GM19372 (cell line): Measurements from ENCODE around the gene NAPB.
A peak's percentile ranks its signal among the peaks of the same experiment; 100 is the strongest.
"Not testable (repeated sequence)": the region's sequence is repeated elsewhere in the genome, so short reads cannot be mapped to it uniquely, and the experiment has no call there.

Experiments used
- ATAC-seq: cut with Tn5 transposase; IDR thresholded peaks from one replicate; pipeline ENCODE4 v1.9.1; 2021; ENCODE audit warnings: mild to moderate bottlenecking, low read depth, moderate library complexity; ENCODE audit not compliant: unreplicated experiment

NAPB gene

DNA sequence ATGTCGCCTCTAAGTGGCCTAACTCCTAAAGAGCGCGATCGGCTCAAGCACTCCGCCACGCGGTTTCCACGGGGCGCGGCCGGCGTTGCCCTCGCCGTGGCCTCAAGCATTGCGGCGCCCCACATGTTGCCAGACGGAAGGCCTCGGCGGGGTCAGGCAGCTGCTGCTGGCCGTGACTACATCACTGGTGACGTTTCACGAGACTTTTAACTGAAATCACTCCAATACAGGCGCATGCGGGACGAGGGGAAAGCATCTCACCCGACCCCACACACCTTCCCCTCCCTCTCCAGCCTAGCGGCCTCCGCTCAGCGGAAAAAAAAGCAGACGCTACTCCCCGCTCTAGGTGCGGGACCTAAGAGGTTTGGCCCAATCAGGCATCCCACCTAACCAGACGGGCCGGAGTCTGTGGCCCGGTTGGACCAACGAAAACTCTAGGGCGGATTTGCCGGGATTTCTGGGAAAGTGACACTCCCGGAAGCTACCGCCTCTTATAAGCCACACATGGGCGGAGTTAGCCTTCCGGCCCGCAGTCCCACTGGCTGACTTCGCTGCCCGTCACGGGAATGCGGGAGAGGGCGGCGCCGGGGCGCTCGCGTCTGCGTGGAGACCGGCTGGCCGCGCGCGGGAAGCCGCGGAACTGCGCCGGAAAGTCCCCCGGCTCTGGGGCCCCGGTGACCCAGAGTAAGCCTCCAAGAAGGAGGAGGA, 70.9 kb downstream of the NAPB start, which contains the start of gene NXT1:
Gene NXT1, plus strand, starts transcription at position 596 of the 708 bp plus-strand sequence. CDS start 3,251 bp downstream, outside the sequence.
- peak; percentile 84 for ATAC-seq

DNA sequence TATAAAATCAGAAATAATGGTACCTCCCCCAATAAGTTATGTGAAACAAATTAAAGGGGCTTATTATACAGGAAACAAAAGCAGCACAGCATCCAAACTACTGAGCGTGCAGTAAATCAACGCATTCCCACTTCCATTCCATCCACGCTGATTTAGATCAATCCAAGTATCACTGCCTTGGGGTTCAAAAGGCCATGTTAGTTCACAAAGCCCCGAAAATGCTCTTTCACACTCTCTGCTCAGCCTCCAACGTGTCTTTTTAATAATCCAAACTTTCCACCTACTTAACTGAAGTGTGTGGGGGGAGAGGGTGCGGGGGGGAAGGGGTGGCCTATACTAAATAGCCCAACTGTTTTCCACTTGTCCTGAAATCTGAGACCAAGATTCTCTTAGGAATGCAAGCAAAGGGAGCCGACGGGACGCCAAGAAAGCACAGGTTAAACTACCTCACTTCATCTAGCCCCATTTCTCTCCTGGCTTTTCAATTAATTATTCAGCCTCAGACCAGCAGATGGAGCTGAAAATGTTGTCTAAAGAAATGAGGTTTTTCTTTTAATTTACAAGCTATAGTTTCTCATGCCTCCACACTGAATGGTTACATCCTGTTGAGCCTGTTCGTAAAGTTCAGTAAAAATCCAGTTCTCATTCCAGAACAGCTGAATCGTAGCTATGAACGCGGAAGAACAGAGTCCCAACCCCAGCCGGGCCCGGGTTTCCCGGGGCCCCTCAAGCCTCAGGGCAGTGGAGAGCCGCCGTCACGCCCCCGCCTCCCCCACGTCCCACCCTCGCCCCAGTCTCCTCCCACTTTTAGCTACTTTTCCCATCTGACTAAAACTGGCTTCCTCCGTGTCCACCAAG, 71.7 kb downstream of the NAPB start:
- peak; percentile 41 for ATAC-seq

DNA sequence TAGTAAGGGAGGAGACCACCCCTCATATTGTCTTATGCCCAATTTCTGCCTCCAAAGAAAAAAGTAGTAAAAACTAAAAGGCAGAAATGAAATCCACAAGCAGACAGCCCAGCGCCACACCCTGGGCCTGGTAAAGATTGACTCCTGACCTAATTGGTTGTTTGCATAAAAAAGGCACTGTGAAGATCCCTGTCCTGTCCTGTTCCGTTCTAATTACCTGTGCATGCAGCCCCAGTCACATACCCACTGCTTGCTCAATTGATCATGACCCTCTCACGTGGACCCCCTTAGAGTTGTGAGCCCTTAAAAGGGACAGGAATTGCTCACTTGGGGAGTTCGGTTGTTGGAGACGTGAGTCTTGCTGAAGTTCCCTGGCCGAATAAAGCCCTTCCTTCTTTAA, 72.8 kb downstream of the NAPB start:
- not testable (repeated sequence) for ATAC-seq

DNA sequence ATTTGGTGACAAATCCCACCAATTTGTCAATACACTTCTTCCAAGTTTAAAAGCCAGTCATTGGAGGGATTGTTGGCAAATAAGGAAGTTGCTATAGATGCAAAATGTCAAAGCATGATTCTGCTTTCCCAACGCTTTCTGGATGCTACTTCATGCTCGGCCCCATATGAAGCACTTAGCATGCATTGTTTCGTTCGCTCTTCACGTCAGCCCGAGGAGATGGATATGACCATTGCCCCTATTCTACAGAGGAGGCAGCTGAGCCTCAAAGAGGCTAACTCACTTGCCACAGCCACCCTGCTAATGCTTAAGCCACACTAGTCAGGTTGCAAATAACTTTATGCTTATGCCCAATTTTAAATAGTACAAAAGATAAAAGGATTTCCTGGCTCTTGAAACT, 73.5 kb downstream of the NAPB start:
- ATAC-seq, result no peak

DNA sequence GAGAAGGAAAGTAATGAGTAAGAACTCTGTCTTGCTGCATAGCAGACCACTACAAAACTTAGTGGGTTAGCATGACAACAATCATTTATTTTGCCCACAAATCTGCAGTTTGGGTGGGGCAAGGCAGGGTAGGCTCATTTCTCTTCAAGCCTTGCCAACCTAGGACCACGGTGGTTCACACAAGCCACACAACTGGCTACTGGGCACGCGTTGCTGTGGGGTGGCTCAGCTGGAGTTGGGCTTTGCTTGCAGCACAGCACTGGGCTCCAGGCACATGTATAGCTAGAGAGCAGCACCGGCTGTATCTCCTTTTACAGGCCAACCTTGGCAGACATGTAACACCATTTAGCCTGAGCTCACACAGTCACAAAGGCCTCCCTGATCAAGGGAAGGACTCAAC, 75.3 kb downstream of the NAPB start:
- ATAC-seq, result no peak

DNA sequence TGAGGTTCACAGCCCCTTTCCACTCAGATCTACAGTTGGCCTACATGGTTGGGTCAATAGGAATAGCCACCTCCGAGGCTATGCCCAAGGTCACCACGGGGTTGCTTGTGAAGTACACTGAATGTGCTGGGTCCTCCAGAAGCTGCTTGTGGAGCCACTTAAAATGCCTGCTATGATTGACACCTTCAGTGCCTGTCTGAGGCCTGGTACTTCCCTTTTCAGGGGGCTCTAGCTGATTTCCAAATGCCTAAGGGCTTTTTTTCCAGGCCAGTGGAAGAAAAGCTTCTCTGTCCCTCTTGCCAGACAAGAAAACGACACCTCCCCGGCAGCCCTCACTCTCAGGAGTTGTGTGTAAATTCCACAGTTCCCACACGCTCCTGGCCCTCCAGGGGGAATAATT, 77.0 kb downstream of the NAPB start:
- no peak for ATAC-seq

DNA sequence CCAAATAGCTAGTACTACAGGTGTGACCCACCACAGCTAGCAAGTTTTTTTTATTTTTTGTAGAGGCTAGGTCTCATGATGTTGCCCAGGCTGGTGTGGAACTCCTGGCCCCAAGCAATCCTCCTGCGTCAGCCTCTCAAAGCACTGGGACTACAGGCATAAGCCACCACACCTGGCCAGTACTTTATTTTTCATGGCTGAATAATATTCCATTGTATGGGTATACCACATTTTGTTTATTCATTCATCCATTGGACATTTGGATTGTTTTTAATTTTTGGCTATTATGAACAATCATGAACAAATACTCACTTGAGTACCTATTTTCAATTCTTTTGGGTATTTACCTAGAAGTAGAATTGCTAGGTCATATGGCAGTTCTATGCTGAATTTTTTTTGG, 77.7 kb downstream of the NAPB start:
- no peak for ATAC-seq

DNA sequence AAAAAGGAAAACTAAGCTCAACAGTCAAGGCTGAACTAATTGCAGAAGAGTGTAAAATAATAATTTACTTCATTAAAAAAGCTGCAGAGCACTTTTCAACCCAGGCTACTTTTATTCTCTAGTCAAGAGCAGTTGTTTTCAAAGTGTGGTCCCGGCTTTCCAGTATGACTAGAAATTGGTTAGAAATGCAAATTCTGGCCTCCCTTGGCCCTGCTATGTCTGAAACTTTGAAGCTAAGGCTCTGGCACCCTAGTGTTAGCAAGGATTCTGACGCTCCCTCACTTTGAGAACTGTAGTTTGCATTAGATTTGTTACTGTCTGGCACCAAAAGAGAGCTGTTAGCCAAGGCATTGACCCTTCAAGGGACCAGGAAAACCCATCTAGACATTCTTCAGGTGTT, 80.2 kb downstream of the NAPB start:
- no peak for ATAC-seq

DNA sequence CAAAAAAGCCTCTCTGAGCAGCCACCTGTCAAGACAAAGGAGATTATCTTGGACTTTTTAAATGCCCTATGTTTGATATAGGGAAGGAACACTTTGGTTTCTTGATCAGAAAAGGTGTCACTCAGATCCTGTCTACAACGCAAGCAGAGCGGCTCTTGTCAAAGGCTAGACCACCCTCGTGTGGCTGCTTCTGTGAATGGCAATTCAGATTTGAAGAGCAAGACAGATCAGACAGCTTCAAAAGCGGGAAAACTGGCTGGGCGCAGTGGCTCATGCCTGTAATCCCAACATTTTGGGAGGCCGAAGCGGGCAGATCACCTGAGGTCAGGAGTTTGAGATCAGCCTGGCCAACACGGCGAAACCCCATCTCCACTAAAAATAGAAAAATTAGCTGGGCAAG, 80.8 kb downstream of the NAPB start:
- ATAC-seq, result peak; percentile 79

DNA sequence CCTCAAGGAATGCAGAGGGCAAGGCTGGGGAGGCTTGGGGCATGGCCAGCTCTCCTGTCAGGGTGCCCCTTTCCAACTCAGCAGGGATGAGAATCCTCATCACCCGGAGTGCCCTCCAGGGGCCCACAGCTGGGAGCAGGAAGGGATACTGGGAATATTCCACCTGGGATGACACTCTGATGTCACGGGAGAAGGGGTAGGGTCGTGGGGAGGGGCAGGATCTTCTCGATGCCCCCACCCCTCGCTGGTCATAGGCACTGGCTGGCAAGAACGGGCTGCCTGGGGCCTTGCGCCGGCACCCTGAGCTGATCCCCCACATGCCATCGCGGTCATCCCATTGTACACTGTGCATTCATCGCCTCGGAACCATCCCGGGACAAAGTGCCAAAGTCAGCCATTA, 81.3 kb downstream of the NAPB start:
- ATAC-seq, result no peak

DNA sequence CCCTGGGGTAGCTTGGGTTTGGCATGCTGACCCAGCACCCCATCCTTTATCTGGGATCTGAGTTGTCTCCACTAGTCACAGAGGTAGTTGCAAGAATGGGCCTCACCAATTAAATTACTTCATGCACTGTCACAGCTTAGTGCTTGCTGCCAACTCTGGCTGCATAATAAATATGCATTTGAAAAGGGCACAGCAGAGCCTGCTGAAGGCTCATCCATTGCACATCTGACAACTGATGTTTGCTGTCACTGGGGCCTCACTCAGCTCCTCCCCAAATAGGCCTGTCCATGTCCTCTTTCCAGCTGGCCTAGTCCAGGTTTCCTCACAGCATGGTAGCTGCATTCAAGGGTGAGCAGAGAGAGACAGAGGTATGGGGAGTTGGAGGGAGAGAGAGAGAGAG, 84.0 kb downstream of the NAPB start:
- ATAC-seq, result no peak

DNA sequence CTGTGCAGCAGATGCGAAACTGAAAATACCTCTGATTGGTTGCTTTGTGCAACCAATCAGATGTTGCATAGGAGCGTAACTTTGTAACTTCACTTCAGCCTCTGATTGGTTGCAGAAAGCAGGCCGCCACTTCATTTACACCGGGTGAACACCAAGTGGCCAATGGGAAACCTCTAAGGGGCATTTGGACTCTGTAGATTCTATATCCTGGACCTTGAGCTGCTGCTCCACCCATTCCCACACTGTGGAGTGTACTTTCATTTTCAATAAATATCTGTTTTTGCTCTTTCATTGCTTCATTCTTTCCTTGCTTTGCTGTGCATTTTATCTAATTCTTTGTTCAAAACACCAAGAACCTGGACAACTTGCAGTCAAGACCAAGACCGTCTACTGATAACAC, 84.8 kb downstream of the NAPB start:
- no peak for ATAC-seq

DNA sequence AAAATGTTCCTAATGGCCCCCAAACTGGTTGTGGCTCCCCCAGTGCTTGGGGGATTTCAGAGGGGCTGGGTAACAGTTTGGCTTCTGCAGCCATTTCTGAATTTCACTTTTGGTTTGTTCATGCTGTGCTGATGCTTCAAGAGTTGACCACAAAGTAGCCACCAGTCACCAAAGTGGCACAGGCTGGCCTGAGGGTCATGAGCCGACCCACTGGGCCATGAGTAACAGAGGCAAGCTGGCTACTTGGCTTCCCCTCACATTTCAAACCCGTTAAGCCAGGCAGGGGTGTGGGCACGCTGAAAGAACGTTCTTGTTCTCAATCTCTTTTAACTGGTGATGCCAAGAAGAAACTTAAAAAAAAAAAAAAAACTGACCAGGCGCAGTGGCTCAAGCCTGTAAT, 85.8 kb downstream of the NAPB start:
- ATAC-seq, result no peak

DNA sequence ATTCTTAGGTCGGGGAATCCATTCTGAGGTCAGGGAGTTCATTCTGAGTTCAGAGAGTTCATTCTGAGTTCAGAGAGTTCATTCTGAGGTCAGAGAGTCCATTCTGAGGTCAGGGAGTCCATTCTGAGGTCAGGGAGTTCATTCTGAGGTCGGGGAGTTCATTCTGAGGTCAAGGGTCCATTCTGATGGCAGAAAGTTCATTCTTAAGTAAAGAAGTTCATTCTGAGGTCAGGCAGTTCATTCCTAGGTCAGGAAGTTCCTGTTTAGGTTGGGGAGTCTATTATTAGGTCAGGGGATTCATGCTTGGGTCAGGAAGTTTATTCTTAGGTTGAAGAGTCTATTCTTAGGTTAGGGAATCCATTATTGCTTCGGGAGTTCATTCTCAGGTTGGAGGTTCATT, 87.2 kb downstream of the NAPB start:
- no peak for ATAC-seq

DNA sequence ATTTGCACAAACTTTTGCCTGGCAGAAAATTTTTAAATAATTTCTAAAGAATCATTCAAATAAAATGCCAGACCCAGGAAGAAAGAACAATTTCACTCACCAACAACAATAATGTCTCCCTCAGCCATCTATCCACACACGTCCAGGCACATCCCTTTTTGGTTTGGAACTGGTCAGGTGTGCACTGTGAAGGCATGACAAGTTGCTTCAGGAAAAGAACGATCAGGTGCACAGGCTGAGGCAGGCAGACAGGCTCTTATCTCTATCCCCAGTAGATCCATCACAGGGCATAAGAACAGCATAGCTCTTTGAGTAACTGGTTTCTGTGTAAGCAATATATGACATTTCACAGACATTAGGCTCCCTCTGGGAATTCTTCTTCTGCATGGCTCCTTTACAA, 88.8 kb downstream of the NAPB start:
- no peak for ATAC-seq

DNA sequence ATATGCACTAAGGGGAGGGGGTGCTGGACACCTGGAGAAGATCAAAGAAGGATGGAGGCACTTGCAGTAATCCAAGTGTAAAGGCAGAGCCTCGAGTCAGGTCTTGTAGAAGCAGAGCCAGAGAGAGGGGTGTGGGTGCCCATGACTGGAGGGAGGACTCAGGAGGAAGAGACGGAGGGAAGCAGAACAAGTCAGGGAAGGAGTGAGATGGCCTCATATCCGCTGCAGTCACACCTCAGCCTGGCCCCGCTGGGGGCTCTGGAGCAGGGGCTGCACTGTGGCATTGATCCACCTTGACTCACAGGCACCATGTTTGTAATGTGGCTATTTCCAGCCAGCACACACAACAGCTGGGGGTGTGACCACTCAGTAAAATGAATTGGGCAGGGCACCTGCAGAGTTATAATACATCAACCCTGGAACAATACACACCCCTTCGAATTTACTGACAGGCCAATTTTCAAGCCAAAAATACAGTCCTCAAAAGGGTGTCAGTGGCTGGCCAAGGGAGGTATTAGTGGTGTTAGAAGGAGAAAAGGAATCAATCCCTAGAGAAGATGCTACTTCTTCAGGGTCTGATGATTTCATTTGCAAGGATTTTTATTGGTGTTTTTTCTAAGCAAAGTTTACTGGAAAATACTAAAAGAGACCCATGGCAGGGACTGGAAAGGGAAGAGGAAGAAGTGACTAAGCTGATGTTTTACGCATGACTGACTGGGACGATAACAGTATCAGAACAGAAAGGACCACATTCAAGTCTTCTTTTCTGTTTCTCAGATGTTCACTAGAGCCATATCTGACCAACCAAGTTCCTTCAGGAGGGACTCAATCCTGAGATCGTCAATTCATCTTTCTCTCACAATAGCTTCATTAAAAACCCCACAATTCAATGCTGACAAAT, 89.6 kb downstream of the NAPB start:
- ATAC-seq, result no peak

DNA sequence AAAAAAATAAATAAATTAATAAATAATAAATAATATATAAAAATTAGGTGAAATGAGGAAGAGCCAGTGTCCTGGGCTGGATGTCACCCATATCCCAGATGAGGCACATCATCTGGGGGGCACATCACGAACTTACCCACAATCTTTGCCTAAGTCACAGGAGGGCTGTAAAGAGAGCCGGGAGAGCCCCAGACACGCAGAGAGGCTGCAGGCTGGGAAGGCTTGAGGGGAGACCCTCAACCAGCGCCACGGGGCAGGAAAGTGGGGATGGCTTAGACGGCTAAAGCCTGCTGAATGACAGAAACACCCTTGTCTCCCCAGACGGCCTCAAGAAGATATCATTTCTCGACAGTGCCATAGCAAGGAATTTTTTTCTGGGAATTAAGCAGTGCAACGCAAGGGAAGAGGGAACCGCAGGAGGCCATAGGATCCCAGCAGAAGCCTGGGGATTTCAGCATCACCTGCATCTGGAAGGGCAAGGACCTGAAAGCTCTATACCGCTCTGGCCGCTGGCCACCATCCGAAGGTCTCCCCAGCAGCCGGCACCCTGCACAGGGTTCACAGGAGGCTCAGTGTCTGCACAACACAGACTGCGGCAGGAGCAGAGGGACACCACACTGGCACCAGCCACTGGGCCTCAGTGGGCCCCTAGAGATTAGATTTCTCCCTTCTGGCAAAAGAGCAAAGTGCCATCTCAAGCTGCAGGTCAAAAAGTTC, 93.5 kb downstream of the NAPB start:
- no peak for ATAC-seq

DNA sequence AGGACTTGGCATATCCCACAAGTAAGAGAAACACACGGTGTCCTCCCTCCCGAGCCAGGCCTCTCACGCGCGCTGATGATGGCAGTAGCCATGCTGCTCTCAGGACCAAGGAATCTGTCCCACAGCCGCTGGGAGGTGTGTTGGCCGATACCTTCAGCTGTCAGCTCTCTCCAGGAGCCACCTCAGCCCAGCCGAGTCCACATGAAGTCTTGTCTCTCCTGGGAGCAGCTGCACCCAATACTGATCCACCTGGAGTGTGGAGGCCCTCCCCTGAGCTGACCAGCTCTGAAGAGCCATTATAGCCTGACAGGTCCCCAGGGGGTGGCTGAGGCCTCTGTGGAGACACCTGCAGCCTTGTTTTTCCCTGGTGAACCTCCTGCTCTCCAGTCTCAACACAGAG, 94.5 kb downstream of the NAPB start:
- no peak for ATAC-seq

DNA sequence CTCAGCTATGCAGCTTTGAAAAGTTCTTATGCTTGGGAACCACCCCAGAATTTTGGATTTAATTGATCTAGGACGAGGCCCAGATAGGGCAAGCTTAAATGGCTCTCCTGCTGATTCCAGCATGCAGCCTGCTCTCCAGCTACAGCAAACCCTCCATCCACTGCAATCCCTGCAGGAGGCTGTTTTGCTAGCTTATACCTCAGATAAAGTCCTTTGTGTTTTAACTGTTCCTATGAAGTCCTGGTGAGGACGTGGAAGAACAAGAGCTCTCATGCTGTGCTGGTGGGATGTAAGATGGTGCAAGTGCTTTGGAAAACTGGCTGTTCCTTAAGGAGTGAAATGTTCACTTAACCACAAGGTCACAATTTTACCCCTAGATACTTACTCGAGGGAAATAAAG, 96.2 kb downstream of the NAPB start:
- ATAC-seq, result no peak
